GM21619 (cell line): Measurements from ENCODE around the gene FNIP2.
A peak's percentile ranks its signal among the peaks of the same experiment; 100 is the strongest.

Experiments
- ATAC-seq: cut with Tn5 transposase; IDR thresholded peaks from one replicate; pipeline ENCODE4 v1.9.1; 2021; ENCODE audit not compliant: unreplicated experiment

Gene FNIP2

DNA sequence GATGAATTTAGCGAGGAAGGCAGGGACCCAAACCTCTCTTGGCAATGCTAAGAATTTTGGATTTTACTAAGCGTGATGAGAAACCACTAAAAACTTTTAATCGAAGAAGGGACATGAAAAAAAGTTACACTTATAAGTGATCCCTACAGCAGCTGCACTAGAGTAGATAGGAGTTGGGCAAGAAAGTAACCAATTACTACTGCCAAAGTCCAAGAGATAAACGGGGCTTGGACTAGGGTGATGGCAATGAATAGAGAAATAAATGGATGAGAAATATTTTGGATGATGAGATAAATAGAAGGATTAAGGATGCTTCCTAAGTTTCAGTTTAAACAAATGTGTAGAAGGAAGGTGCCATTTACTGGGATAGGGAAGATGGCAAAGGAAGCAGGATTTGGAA, 6.3 kb upstream of the FNIP2 start:
- ATAC-seq: no peak

DNA sequence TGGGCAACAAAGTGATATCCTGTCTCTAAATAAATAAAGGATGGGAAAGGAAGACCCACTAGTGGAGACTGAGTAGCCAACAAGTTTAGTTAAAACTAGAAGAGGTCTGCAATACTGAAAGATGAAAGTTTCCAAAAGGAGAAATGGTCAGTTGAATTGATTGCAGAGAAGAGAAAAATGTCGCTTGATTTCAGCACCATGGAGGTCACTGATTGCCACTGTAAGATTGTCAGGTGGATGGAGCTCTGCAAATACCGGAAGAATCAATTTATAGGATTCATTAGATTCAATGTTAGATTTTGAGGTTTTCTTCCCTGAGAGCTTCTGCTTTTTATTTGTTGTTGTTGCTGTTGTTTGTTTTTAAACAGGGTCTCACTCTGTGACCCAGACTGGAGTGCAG, 5.4 kb upstream of the FNIP2 start:
- no peak for ATAC-seq

DNA sequence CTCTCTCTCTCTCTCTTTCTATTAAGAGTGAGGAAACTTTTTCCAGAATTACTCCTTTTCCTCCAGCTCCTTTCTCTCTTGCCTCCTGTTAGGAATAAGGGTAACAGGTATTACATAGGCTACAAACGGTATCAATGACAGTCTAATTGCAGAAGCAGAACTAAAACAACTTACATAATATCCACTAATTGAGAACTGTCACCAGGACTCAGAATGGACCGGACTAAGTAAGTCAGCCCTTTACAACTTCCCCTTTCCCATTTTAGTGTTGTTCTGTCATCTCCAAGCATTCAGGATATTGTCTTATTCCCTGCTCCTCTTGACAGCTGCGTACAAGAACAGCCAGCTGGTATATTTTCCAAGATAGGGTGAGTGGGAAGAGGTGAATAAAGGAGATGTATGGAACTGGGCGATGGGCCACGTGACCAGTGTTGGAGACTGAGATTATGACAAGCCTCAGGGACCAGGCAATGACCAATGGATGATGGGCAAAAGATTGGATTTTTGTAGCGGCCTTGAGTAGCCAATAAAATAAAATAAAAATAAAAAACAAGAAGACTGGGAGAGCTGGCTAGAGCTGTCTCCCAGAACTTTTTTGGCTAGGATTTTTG, 2.3 kb upstream of the FNIP2 start:
- ATAC-seq: no peak

DNA sequence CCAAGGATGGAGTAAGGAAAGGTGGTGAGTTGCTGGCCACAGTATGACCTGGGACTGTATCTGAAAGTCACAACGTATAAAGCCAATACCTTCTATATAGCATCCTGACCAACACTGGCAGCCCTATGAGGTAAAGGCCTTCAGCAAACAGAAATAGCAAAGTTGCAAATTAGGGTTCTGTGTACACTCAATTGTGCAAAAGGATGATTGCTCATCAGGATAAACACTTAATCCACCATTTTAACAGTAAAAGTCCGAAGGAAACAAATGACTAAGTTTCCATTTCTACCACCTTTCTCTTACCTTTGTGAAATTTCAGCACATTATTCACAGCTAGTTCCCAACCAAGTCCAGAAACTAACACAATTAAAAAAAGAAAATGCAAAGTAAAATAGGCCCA, 1.4 kb upstream of the FNIP2 start:
- ATAC-seq: no peak

DNA sequence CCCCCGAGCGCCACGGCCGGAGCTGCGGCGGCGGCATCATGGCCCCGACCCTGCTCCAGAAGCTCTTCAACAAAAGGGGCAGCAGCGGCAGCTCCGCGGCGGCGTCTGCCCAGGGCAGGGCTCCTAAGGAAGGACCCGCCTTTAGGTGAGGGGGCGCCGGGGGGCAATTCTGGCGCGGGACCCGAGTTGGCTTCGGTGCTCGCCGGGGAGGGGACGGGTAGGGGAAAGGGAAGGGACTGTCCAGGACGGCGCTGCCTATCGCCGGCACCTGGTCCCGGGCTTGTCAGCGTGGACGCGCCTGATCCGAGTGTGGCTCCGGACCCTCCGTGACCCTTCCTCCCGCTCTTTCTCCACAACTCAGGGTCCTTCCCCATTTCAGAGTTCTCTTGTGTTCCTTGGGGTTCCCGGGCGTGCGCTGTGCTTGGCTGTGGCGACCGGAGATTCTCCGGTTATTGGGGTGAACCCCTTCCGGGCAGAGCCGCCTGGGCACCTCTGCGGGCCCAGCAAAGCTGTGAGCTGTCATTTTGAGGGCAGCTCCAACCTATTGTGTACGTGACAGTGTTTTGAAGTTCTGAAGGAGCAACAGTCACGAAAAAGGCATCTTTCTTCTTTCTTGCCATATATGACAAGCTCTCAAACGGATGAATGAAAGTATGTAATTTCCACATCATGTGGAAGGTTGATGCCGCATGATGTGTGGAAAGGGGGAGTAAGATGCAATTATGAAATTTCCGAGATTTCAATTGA, 522 bp downstream of the FNIP2 start:
- ATAC-seq: peak; percentile 35

DNA sequence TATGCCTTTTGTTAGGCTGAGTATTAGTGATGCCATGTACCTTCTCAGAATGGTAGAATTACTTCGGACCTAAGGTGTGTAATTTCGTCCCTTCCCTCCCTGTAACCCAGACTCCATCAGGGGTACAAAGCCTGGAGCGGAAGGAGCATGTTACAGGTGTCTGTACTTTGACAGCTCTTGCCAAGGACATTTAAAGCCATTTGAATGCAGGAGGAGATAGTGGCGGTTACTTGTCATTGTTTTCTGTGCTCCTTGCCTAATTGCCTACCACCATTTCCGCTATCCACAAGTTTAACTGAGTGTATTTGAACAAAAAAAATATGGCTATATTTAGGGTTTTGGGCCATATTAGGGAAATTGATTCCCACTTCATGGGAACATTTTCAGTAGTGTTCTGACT, 1.8 kb downstream of the FNIP2 start:
- ATAC-seq: no peak

DNA sequence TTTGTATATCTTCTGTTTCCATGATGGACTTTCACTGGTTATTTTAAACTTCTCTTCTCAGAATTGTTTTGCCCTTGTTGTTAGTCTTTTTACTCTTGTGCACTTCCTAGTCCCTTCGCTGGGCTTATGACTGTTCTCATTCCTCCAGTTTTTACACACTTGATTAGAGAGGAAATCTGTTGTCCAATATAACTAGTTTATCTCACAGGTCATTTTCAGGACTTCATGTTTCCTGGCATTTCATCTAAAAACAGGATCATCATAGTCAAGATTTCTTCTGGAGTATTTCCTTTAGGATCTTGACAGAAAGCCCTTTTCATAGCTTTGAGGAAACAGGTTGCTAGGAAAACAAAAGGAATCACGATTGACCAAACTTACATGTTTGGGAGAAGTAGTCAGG, 3.0 kb downstream of the FNIP2 start:
- ATAC-seq: no peak

DNA sequence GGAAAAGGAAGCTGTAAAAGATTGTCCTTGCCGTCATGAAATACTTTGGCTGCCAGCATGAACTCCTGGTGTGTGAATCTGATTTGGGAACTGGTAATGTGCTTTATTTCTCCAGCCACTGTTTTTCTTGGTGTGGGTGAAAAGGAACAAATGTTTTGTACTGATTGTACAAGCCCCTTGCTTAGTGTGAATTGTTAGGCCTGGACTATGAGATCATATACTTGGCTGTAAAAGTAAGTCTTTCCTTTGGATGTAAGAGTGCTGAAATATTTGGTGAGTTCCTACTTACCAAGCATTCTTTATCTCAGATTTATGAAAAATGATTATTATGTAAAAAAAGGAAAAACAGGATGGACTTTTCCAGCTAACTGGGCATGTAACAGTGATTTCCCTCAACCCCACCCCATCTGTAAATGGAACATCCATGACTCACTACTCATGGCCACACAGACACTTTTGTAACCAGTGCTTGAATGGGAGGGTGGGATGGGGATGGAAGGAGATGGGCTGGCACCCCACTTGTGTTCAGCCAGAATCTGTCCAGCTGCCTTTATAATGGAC, 6.3 kb downstream of the FNIP2 start:
- ATAC-seq: no peak

DNA sequence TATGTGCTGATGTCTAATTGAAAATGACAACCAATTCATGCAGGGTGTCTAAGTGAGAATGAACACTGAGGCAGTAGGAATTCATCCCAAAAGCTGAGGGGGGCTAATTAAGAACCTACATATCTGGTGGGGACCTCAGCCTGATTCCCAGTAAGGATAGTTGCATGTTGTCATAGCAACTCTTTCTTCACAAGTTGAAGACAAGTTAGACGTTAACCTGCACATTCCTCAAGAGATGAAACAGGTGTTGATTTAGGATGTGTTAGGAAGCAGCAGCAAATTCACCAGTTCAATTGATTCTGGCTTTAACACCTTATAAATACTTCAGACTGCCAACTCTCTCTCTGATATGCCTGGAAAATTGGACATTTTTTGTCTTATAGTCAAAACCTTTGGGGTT, 7.3 kb downstream of the FNIP2 start:
- ATAC-seq: no peak

DNA sequence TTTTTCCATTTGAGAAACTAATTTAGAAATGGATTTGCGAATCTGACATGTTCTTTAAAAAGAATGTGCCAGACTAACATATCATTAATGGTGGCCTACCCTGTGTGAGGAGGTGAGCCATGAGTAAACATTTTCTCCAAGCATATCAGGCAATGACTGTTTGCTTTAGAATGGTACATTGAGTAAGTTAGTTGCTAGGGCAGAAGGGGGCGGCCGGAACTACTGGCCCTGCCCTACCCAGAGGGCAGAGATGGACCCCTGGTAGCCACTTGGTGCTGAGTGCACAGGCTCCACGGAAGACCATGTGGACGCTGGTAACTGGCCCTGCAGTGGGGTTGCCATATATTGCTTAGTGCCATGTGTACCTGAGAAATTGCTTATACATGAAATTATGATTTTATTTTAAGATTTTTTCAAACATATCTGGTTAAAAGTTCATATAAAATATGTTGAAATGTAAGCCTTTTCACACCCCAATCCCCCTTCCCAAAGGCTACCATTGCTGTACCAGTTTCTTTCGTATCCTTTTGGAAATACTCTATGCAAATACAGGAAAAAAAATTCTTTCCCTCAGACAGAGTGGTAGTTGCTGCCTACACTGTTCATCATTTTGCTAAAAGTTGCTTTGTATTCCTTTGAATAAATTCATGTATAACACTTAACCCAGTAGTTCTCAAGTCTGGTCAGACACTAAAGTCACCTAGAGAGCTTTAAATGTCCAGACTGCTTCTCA, 8.8 kb downstream of the FNIP2 start:
- ATAC-seq: peak; percentile 22

DNA sequence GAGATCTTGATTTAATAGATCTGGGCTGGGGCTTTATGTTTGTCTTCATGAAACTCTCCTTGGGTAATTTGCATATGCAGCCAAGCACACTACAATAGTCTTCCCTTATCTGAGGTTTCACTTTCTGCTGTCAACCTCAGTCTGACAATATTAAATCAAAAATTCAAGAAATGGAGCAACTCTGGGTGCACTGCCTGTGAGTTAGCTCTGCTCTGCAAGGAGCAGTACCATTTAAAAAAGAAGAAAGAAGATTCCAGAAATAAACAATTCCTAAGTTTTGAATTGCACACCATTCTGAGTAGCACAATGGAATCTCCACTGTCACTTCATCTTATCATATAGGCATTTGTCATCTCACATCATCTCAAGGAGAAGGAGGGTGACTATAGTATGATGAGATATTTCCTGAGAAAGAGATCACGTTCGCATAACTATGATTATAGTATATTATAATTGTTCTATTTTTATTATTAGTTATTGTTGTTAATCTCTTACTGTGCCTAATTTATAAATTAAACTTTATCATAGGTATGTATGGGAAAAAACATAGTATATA, 9.4 kb downstream of the FNIP2 start:
- peak; percentile 97 for ATAC-seq

DNA sequence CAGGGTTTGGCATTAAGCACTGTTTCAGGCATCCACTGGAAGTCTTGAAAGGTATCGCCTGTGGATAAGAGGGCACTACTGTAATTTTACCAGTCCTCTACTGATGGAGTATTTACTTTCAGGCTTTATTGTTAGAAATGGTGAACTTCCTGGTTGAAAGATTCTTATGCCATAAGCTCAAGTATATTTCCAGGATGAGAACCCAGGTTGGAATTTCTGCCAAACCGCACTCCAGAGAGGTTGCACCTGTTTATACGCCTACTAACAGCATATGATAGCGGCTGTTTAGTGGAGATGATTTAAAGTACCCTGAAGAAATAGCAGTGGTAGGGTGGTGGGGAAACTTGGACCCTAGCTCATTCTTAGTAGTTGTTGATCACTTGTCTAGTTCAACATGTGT, 9.9 kb downstream of the FNIP2 start:
- ATAC-seq: no peak

DNA sequence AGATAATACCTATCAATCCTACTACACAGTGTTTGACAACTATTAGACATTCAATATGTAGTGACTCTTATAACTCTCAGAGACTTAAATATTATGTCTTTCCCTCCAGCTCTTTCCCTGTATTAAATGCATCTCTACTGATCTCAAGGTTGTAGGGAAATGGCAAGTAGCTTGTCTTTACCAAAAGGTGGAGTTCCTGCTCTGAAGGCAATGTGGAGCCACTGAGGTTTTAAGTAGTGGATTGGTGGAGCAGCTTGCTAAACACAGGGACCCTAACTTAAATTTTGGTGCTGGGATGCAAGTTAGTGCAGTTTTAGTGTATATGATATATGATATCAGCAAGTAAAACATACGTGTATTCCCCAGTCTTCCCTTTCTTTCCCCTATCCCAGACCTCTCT, 13.1 kb downstream of the FNIP2 start:
- no peak for ATAC-seq

DNA sequence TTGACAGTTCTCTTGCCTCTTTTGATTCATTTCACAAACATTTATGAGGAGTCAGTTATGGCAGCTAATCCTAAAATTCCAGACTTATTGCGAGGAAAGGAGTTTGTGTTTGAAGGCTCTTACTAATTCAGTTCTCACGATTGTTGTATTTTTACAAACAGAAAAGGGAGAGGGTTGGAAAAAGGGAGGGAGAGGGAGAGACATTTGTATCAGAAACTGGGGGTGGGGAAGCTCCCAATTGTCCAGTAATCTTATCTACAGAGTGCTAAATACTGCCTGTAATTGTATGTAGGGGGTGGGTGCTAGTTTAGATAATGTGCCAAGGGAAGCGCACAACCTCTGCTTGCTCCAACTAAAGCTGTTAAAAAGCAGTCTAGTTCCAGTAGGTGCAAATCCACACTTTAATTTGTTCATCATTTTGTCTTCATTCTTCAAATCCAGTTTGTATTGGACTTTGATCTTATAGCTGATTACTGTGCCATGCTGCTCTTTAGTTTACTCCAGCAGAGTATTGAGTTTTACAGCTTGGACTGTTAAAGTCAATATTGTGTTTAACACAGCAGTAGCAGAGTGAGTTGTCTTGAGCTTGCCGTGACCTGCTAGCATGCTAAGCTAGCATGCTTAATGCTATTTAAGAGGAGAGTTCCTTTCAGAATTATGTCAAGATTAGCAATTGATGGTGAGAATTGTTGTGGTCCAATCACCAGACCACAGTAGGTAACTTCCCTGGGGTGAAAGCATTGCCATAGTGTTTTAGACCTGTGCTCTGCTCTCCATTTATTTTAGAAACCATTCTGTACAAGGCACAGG, 13.9 kb downstream of the FNIP2 start:
- ATAC-seq: peak; percentile 52

DNA sequence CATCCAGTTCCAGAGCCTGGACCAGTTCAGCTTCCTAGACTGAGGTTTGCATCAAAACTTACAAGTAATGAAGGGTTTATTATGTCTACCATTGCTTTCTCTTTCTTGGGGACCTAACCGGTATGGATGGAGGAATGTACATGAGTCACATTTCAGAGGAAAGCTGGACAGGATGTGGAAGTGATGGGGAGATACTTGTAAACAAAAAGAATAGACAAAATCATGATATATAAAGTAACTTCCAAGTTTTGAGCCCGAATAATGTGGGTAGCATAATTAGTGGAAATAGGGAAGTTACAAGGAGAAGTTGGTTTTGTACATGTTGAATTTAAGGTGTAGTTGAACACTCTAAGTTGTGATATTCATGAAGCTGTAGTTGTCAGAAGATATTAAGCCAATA, 15.0 kb downstream of the FNIP2 start:
- no peak for ATAC-seq

DNA sequence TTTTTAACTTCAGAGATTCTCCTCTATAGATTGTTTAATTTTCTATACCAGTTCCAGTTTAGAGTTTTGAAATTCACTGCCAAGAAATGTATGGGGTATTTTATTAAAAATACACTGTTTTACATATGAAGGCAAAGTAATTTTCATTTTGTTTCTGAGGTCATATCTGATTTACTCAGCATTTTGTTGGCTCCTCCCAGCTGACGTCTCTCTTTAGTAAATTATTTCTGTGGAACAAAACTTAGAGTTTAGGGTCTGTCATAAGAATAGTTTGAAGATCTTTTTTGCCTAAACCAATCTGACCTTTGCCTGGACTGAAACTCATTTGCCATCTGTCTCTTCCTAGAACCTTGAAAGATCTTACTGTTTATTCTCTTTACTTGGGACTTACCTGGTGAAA, 16.9 kb downstream of the FNIP2 start:
- ATAC-seq: no peak

DNA sequence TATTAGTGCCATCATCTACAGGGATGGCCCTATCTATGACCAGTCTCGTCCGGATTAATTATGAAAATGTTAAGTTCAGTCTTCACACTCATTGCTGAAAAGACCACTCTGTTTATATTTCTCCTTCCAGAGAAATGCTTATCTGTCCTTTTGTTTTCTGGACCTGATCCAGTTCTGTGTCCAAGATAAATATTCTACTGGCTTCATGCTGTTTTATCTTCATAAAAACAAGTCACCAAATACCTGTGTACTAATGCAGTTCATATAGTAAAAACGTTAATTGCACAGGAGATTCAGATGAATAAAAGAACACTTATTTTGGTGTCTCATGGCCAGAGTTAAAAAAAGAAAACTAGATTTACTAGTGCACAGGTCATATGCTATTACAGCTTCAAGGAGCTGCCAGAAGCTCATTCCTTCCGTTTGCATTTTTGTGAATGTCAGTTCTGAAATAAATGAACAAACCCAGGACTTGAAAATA, 17.3 kb downstream of the FNIP2 start:
- ATAC-seq: no peak

DNA sequence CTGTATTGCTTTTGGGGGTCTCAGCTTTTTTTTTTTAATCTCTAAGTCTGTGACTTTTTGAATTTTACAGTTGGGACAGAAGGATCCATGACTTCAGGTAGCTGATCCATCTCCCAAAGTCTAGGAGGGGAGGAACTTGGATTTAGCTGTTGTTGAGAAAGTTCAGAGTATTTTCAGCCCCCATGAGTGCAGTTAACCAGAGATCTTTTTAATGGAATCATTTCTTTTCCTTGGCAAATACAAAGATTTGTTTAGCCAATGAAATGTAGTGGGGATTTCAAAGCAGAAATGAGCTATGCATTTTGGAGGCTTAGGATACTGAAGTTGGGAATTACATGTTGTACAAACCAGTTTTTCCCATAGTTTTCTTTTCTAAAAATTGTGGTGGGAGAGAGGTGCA, 18.1 kb downstream of the FNIP2 start:
- ATAC-seq: no peak

DNA sequence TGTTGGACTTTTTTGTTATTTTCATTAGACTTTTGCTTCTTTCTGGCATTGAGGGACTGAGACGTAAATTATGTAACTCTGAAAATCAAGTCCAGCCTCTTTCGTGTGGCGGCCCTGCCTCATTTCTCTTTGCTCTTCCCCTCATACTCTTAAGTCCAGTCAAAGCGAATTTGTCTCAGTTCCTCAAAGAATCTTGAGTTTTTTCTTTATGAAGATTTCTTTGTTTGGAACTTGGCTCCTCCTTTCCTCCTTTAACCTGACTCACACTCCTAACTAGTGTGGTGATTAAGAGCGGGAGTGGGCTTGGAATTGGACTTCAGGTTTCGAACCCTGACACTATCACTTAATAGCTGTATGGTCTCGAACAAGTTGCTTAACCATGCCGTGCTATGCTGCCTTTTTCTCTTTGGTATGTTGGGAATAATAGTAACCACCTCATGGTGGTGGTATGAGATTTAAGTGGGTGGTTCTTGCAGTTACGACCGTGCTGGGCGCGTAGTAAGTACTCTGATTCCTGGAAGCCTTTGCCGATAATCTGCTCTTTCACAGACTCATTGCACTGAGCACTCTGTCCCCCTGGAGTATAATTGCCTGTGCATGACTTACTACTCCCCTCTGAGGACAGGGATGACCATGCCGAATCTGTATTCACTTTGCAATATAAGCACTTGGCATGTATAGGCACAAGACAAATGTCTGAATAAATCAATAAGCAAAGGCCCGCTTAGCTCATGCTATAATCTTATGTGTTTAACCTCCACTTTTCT, 19.1 kb downstream of the FNIP2 start:
- ATAC-seq: no peak

DNA sequence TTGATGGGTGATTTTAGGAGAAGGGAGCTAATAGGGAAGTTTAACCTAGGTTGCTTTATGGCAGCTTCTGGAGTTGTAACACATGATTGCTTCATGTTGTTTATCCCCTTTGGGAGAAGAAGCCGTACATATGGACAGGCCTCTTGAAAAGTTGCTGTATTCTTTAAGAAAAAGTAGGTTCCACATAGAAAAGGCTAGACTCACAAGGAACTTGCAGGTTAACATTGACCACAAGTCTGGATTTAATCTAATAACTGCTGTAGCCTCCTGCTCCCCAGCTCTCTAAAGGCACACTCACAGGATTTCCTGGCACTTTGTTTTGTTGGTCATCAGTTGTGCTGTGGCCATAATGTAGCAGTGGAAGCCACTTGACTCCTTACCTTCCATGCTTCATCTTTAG, 19.7 kb downstream of the FNIP2 start:
- ATAC-seq: no peak
